H9 (cell line): Measurements from ENCODE around the gene DLG1. TPM values are rescaled to one million over a fixed set of nuclear protein-coding genes. Genes with fewer than 3 reads are reported as not detected.

Experiments
- DNase-seq: peaks from one replicate; pipeline ENCODE4 v3.0.0-alpha.2; 2017
- H2AFZ ChIP-seq: one replicate; pipeline ENCODE4 v1.6.1; 2013; ENCODE audit warnings: mild to moderate bottlenecking, low read length, control low read depth, moderate library complexity
- H2AK5ac ChIP-seq: 2 replicates; pipeline ENCODE4 v1.6.1; 2013; ENCODE audit warnings: low read length, control low read depth, mixed read lengths; ENCODE audit not compliant: insufficient read length
- H2BK120ac ChIP-seq: one replicate; pipeline ENCODE4 v1.6.1; 2013; ENCODE audit warnings: low read depth, mild to moderate bottlenecking, low read length, control low read depth, inconsistent platforms; ENCODE audit not compliant: poor library complexity, severe bottlenecking
- H2BK12ac ChIP-seq: 2 replicates; pipeline ENCODE4 v1.6.1; 2013; ENCODE audit warnings: low read length, control low read depth, mixed read lengths, low read depth; ENCODE audit not compliant: insufficient read length
- H2BK15ac ChIP-seq: 2 replicates; pipeline ENCODE4 v1.6.1; 2013; ENCODE audit warnings: low read depth, low read length, control low read depth
- H2BK20ac ChIP-seq: one replicate; pipeline ENCODE4 v1.6.1; 2013; ENCODE audit warnings: low read depth, mild to moderate bottlenecking, low read length, control low read depth, inconsistent platforms; ENCODE audit not compliant: poor library complexity, severe bottlenecking
- H2BK5ac ChIP-seq: 2 replicates; pipeline ENCODE4 v1.6.1; 2013; ENCODE audit warnings: low read length, control low read depth, mixed read lengths; ENCODE audit not compliant: insufficient read length
- H3K14ac ChIP-seq: 2 replicates; pipeline ENCODE4 v1.6.1; 2013; ENCODE audit warnings: low read length, control low read depth; ENCODE audit not compliant: insufficient read depth
- H3K18ac ChIP-seq: 2 replicates; pipeline ENCODE4 v1.6.1; 2013; ENCODE audit warnings: low read depth, mild to moderate bottlenecking, mixed read lengths, low read length, control low read depth; ENCODE audit not compliant: insufficient read length
- H3K23ac ChIP-seq: 2 replicates; pipeline ENCODE4 v1.6.1; 2013; ENCODE audit warnings: low read length, control low read depth, mixed read lengths, low read depth; ENCODE audit not compliant: insufficient read length
- H3K23me2 ChIP-seq: 2 replicates; pipeline ENCODE4 v1.6.1; 2013; ENCODE audit warnings: low read depth, mild to moderate bottlenecking, mixed read lengths, low read length, control low read depth; ENCODE audit not compliant: insufficient read length, poor library complexity, severe bottlenecking
- H3K27ac ChIP-seq: 2 replicates; pipeline ENCODE4 v1.5.1; 2013; ENCODE audit warnings: low read length, control low read depth, mixed read lengths, low read depth; ENCODE audit not compliant: insufficient read length
- H3K27me3 ChIP-seq: 2 replicates; pipeline ENCODE4 v1.6.1; 2013; ENCODE audit warnings: low read length, control low read depth, inconsistent platforms; ENCODE audit not compliant: insufficient read depth
- H3K4ac ChIP-seq: 2 replicates; pipeline ENCODE4 v1.6.1; 2013; ENCODE audit warnings: low read depth, mild to moderate bottlenecking, control low read depth, inconsistent platforms, low read length, moderate library complexity
- H3K4me1 ChIP-seq: 2 replicates; pipeline ENCODE4 v1.6.1; 2013; ENCODE audit warnings: low read length, control low read depth, inconsistent platforms; ENCODE audit not compliant: insufficient read depth
- H3K4me2 ChIP-seq: 2 replicates; pipeline ENCODE4 v1.6.1; 2013; ENCODE audit warnings: low read length, control low read depth, mixed read lengths; ENCODE audit not compliant: insufficient read length, insufficient read depth
- H3K56ac ChIP-seq: 2 replicates; pipeline ENCODE4 v1.6.1; 2013; ENCODE audit warnings: low read depth, mild to moderate bottlenecking, mixed read lengths, low read length, control low read depth; ENCODE audit not compliant: insufficient read length
- H3K79me1 ChIP-seq: 2 replicates; pipeline ENCODE4 v1.6.1; 2013; ENCODE audit warnings: low read depth, mild to moderate bottlenecking, moderate library complexity, low read length, control low read depth, inconsistent platforms; ENCODE audit not compliant: insufficient read depth, poor library complexity, severe bottlenecking
- H3K79me2 ChIP-seq: 2 replicates; pipeline ENCODE4 v1.6.1; 2013; ENCODE audit warnings: low read length, control low read depth, inconsistent platforms; ENCODE audit not compliant: insufficient read depth
- H3K9ac ChIP-seq: 2 replicates; pipeline ENCODE4 v1.6.1; 2013; ENCODE audit warnings: low read length, control low read depth, mixed read lengths; ENCODE audit not compliant: insufficient read length; ENCODE audit errors: extremely low read depth
- H3K9me3 ChIP-seq: one replicate; pipeline ENCODE4 v1.6.1; 2013; ENCODE audit warnings: low read depth, low read length, inconsistent platforms; ENCODE audit not compliant: control insufficient read depth
- H3T11ph ChIP-seq: one replicate; pipeline ENCODE4 v1.6.1; 2013; ENCODE audit warnings: mild to moderate bottlenecking, low read length, control low read depth, inconsistent platforms
- H4K20me1 ChIP-seq: one replicate; pipeline ENCODE4 v1.6.1; 2013; ENCODE audit not compliant: control insufficient read depth, insufficient read length, insufficient read depth
- H4K5ac ChIP-seq: 2 replicates; pipeline ENCODE4 v1.6.1; 2013; ENCODE audit warnings: low read depth, mild to moderate bottlenecking, mixed read lengths, low read length, control low read depth; ENCODE audit not compliant: insufficient read length
- H4K8ac ChIP-seq: replicated peaks from 2 replicates; pipeline ENCODE4 v1.6.1; 2013; ENCODE audit warnings: low read length, control low read depth, mixed read lengths, low read depth; ENCODE audit not compliant: insufficient read length
- H4K91ac ChIP-seq: 2 replicates; pipeline ENCODE4 v1.6.1; 2013; ENCODE audit warnings: low read depth, mild to moderate bottlenecking, moderate library complexity, mixed read lengths, low read length, control low read depth; ENCODE audit not compliant: insufficient read length
- H3K27ac Mint-ChIP-seq, 3 experiments: 2 replicates in 2 of 3; 3 replicates in 1 of 3; pipeline ENCODE4 v1.8.0; 2020 to 2021; ENCODE audit warnings: mixed read lengths in 3 of 3, mild to moderate bottlenecking in 1 of 3, moderate library complexity in 1 of 3
- H3K27me3 Mint-ChIP-seq: 2 replicates; pipeline ENCODE4 v1.8.0; 2021; ENCODE audit warnings: low read depth, mild to moderate bottlenecking, moderate library complexity, mixed read lengths
- H3K36me3 Mint-ChIP-seq, 3 experiments: 2 replicates in 2 of 3; 3 replicates in 1 of 3; pipeline ENCODE4 v1.8.0; 2020 to 2021; ENCODE audit warnings: low read depth in 3 of 3, mixed read lengths in 3 of 3; ENCODE audit not compliant: insufficient read depth in 1 of 3
- H3K4me1 Mint-ChIP-seq, 2 experiments: 2 replicates each; pipeline ENCODE4 v1.8.0; 2020; ENCODE audit warnings: mixed read lengths in 2 of 2
- H3K4me3 Mint-ChIP-seq, 2 experiments: 2 replicates in 1 of 2; 3 replicates in 1 of 2; pipeline ENCODE4 v1.8.0; 2020 to 2021; ENCODE audit warnings: mild to moderate bottlenecking in 2 of 2, mixed read lengths in 2 of 2, moderate library complexity in 1 of 2
- H3K9me3 Mint-ChIP-seq, 2 experiments: 2 replicates in 1 of 2; 3 replicates in 1 of 2; pipeline ENCODE4 v1.8.0; 2020; ENCODE audit warnings: mild to moderate bottlenecking in 2 of 2, mixed read lengths in 2 of 2, moderate library complexity in 1 of 2
- CTCF ChIP-seq: fragments of 200-600 bp; sonication (generic); conservative IDR thresholded peaks from 3 replicates; pipeline ENCODE4 v1.8.0; 2021; ENCODE audit warnings: antibody characterized with exemption, mild to moderate bottlenecking
- WGBS: extraction: QIAGEN DNeasy Blood & Tissue Kit; methylation state at CpG from one replicate; pipeline ENCODE4 v1.1.7; 2013; ENCODE audit warnings: missing lambda C conversion rate, low lambda C conversion rate, mixed read lengths; ENCODE audit not compliant: insufficient read length; ENCODE audit errors: extremely low coverage; 5-methylcytosine and 5-hydroxymethylcytosine counted together
- total RNA-seq: library from RNA; stranded (reverse); gene quantifications from 2 replicates; pipeline ENCODE4 v1.2.1, GENCODE V29; 2021

Gene DLG1
- total RNA-seq, 1 experiment from 2014 or later: 84.1 TPM

- H3K9me3 Mint-ChIP-seq: no peaks in the 10 kb centered on the region
- WGBS: no CpG with 5 or more reads among the region's 3 CpGs
Measured at GRCh38 chr3:197329382-197329781, 31.0 kb upstream of the DLG1 start.

More at GRCh38 chr3:197329382-197329781, 31.0 kb upstream of the DLG1 start:
- Histone ChIP-seq H3K4me1 (peaks cover 3% of the 10 kb centered on the region; the same call in 1 of the 2 replicates), H2BK5ac (no peak overlapping the region), H3K9me3 (no peaks in the 10 kb centered on the region), H3K14ac (no peak overlapping the region), H2BK120ac (no peak overlapping the region), H3K18ac (no peak overlapping the region), H3K4me2 (no peak overlapping the region), H3K4ac (no peak overlapping the region), H3K23me2 (no peaks in the 10 kb centered on the region), H4K5ac (no peak overlapping the region), H2BK12ac (no peak overlapping the region), H3T11ph (no peak overlapping the region), H2BK15ac (no peak overlapping the region), H4K20me1 (no peaks in the 10 kb centered on the region), H2BK20ac (no peak overlapping the region), H3K56ac (no peak overlapping the region), H3K79me1 (no peaks in the 10 kb centered on the region), H4K8ac (no peak overlapping the region), H3K27ac (no peak overlapping the region), H2AK5ac (no peak overlapping the region), H4K91ac (no peak overlapping the region), H3K79me2 (no peaks in the 10 kb centered on the region), H3K27me3 (no peaks in the 10 kb centered on the region), H3K9ac (no peak overlapping the region), H2AFZ (no peak overlapping the region), H3K23ac (no peak overlapping the region)
- no peak for TF ChIP-seq CTCF
- Mint-ChIP-seq H3K27me3 (peaks cover 3% of the 10 kb centered on the region; the same call in 1 of the 2 replicates), H3K4me1 (peaks cover 13 to 18% of the 10 kb centered on the region in 2 experiments), H3K4me3 (no peak overlapping the region), H3K36me3 (no peaks in the 10 kb centered on the region), H3K27ac (no peak overlapping the region)
- no peak for DNase-seq
